Measurements from ENCODE around the gene DOCK11. TPM values are rescaled to one million over a fixed set of nuclear protein-coding genes. Genes with fewer than 3 reads are reported as not detected.
A peak's percentile ranks its signal among the peaks of the same experiment; 100 is the strongest.

The DOCK11 gene
- total RNA-seq: 56.0 and 58.6 TPM in 2 replicates

- Mint-ChIP-seq H3K9me3 (no peaks in the 10 kb centered on the region), H3K27ac (peak within 1 kb of the TSS; percentile 99), H3K4me3 (peak within 1 kb of the TSS; percentile 98), H3K36me3 (ENCODE audit: low read depth) (peaks cover 12% of the 10 kb centered on the region), H3K27me3 (no peaks in the 10 kb centered on the region), H3K4me1 (peaks cover 27% of the 10 kb centered on the region)
- ATAC-seq (ENCODE audit: low read depth) (peak; percentile 78), DNase-seq (peak; percentile 54)
- TF ChIP-seq, protein P1, sequence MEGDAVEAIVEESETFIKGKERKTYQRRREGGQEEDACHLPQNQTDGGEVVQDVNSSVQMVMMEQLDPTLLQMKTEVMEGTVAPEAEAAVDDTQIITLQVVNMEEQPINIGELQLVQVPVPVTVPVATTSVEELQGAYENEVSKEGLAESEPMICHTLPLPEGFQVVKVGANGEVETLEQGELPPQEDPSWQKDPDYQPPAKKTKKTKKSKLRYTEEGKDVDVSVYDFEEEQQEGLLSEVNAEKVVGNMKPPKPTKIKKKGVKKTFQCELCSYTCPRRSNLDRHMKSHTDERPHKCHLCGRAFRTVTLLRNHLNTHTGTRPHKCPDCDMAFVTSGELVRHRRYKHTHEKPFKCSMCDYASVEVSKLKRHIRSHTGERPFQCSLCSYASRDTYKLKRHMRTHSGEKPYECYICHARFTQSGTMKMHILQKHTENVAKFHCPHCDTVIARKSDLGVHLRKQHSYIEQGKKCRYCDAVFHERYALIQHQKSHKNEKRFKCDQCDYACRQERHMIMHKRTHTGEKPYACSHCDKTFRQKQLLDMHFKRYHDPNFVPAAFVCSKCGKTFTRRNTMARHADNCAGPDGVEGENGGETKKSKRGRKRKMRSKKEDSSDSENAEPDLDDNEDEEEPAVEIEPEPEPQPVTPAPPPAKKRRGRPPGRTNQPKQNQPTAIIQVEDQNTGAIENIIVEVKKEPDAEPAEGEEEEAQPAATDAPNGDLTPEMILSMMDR (IDR thresholded peaks at IDR 0.05): no peak
- ChIA-PET CTCF (interaction anchor here (3.6 kb wide), 1 partner anchor 106 kb away, joined by 10 read pairs; no protein-coding TSS in a partner anchor), POLR2A (interaction anchor here (0.6 to 5.0 kb wide), 12 partner anchors 17 to 106 kb away, joined by 3 to 118 read pairs (median 4); no protein-coding TSS in a partner anchor)
- intact Hi-C loops (cut with micrococcal nuclease): loop anchor here (1.0 to 5.0 kb wide), 5 partner anchors 33 to 522 kb away; partner anchors contain the start of gene WDR44
Observed at GRCh38 chrX:118495061-118495921, at the start of gene DOCK11. TSS of gene DOCK11 (plus strand) at chrX:118495815. CDS start at chrX:118495972, 157 bp downstream.

- CTCF ChIA-PET: no interaction called here
- Mint-ChIP-seq H3K36me3 (ENCODE audit: low read depth) (peaks cover 37% of the 10 kb centered on the region), H3K27me3 (no peaks in the 10 kb centered on the region), H3K27ac (no peak overlapping the region), H3K4me3 (no peak overlapping the region), H3K9me3 (no peaks in the 10 kb centered on the region), H3K4me1 (no peaks in the 10 kb centered on the region)
- TF ChIP-seq, protein P1 (IDR thresholded peaks at IDR 0.05): no peak
- intact Hi-C loops (cut with micrococcal nuclease): no loop called here
- POLR2A ChIA-PET: no interaction called here
- DNase-seq (no peak), ATAC-seq (ENCODE audit: low read depth) (no peak)
Observed at GRCh38 chrX:118448273-118448783, 47.3 kb upstream of the DOCK11 start.

- TF ChIP-seq, protein P1 (IDR thresholded peaks at IDR 0.05): no peak
- CTCF ChIA-PET: interaction anchor here (1.9 kb wide), 1 partner anchor 147 kb away, joined by 9 read pairs; no protein-coding TSS in a partner anchor
- H3K9me3 Mint-ChIP-seq: no peaks in the 10 kb centered on the region
- H3K4me3 Mint-ChIP-seq: no peak overlapping the region
- peaks cover 14% of the 10 kb centered on the region for H3K36me3 Mint-ChIP-seq (ENCODE audit: low read depth)
- H3K27me3 Mint-ChIP-seq: no peaks in the 10 kb centered on the region
- DNase-seq (no peak), ATAC-seq (ENCODE audit: low read depth) (no peak)
- POLR2A ChIA-PET: no interaction called here
- H3K27ac Mint-ChIP-seq: no peak overlapping the region
- intact Hi-C loops (cut with micrococcal nuclease): loop anchor here (5.0 kb wide), 1 partner anchor 352 kb away; no protein-coding TSS in a partner anchor
- no peaks in the 10 kb centered on the region for H3K4me1 Mint-ChIP-seq
Observed at GRCh38 chrX:118455013-118455412, 40.6 kb upstream of the DOCK11 start.

- intact Hi-C loops (cut with micrococcal nuclease): loop anchor here (1.0 to 5.0 kb wide), 3 partner anchors 77 to 348 kb away; no protein-coding TSS in a partner anchor
- H3K27ac Mint-ChIP-seq: no peak overlapping the region
- ATAC-seq (ENCODE audit: low read depth) (peak; percentile 37), DNase-seq (no peak)
- H3K27me3 Mint-ChIP-seq: no peaks in the 10 kb centered on the region
- H3K36me3 Mint-ChIP-seq (ENCODE audit: low read depth): no peaks in the 10 kb centered on the region
- TF ChIP-seq, protein P1 (IDR thresholded peaks at IDR 0.05): no peak
- no peak overlapping the region for H3K4me3 Mint-ChIP-seq
- H3K9me3 Mint-ChIP-seq: no peaks in the 10 kb centered on the region
- CTCF ChIA-PET: interaction anchor here (0.6 to 3.9 kb wide), 9 partner anchors 11 to 567 kb away, joined by 3 to 61 read pairs (median 3); no protein-coding TSS in a partner anchor
- POLR2A ChIA-PET: interaction anchor here (0.5 kb wide), 1 partner anchor 36 kb away, joined by 3 read pairs; the partner anchor contains the start of gene DOCK11
- no peaks in the 10 kb centered on the region for H3K4me1 Mint-ChIP-seq
Observed at GRCh38 chrX:118459494-118459893, 36.1 kb upstream of the DOCK11 start.

GRCh38 chrX:118464501-118464900 is 31.1 kb upstream of the DOCK11 start:
- ATAC-seq (ENCODE audit: low read depth) (no peak), DNase-seq (no peak)
- H3K4me1 Mint-ChIP-seq: no peaks in the 10 kb centered on the region
- intact Hi-C loops (cut with micrococcal nuclease): no loop called here
- H3K27me3 Mint-ChIP-seq: no peaks in the 10 kb centered on the region
- no peak overlapping the region for H3K27ac Mint-ChIP-seq
- H3K9me3 Mint-ChIP-seq: no peaks in the 10 kb centered on the region
- no peaks in the 10 kb centered on the region for H3K36me3 Mint-ChIP-seq (ENCODE audit: low read depth)
- H3K4me3 Mint-ChIP-seq: no peak overlapping the region
- TF ChIP-seq, protein P1 (IDR thresholded peaks at IDR 0.05): no peak
- ChIA-PET CTCF (no interaction called here), POLR2A (interaction anchor here (0.6 kb wide), 2 partner anchors 19 to 31 kb away, joined by 3 to 10 read pairs; partner anchors contain the start of gene DOCK11)
